GM12875 (cell line): Measurements from ENCODE around the gene LRRN2.
"Not testable (repeated sequence)": the region's sequence is repeated elsewhere in the genome, so short reads cannot be mapped to it uniquely, and the experiment has no call there.

ENCODE experiments used
- H3K4me3 ChIP-seq: one replicate; pipeline ENCODE4 v1.5.1; 2011; ENCODE audit warnings: low read depth, low read length, control low read depth
- TF ChIP-seq, protein P1 (sequence below): IDR thresholded peaks from 2 replicates; pipeline ENCODE4 v1.5.1; 2011; ENCODE audit warnings: low read depth, mild to moderate bottlenecking, control low read depth, inconsistent platforms, low read length, moderate library complexity, borderline replicate concordance; ENCODE audit not compliant: insufficient read depth

Gene LRRN2

DNA sequence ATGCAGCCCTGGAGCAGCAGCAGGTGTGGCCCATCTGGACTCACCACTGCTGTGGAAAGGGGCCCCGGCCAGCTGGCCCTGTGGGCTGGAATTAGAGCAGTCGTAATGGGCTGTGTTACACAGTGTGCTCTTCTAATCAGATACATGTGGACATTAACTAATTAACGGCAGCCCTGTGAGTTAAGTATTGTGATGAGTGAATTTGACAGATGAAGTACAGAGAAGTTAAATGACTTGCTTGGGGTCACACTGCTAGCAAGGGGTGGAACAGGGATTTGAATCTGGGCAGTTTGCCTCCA lies 110.7 kb downstream of the LRRN2 start:
- no peak overlapping the region for H3K4me3 ChIP-seq
- TF ChIP-seq, protein P1, sequence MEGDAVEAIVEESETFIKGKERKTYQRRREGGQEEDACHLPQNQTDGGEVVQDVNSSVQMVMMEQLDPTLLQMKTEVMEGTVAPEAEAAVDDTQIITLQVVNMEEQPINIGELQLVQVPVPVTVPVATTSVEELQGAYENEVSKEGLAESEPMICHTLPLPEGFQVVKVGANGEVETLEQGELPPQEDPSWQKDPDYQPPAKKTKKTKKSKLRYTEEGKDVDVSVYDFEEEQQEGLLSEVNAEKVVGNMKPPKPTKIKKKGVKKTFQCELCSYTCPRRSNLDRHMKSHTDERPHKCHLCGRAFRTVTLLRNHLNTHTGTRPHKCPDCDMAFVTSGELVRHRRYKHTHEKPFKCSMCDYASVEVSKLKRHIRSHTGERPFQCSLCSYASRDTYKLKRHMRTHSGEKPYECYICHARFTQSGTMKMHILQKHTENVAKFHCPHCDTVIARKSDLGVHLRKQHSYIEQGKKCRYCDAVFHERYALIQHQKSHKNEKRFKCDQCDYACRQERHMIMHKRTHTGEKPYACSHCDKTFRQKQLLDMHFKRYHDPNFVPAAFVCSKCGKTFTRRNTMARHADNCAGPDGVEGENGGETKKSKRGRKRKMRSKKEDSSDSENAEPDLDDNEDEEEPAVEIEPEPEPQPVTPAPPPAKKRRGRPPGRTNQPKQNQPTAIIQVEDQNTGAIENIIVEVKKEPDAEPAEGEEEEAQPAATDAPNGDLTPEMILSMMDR = no peak

DNA sequence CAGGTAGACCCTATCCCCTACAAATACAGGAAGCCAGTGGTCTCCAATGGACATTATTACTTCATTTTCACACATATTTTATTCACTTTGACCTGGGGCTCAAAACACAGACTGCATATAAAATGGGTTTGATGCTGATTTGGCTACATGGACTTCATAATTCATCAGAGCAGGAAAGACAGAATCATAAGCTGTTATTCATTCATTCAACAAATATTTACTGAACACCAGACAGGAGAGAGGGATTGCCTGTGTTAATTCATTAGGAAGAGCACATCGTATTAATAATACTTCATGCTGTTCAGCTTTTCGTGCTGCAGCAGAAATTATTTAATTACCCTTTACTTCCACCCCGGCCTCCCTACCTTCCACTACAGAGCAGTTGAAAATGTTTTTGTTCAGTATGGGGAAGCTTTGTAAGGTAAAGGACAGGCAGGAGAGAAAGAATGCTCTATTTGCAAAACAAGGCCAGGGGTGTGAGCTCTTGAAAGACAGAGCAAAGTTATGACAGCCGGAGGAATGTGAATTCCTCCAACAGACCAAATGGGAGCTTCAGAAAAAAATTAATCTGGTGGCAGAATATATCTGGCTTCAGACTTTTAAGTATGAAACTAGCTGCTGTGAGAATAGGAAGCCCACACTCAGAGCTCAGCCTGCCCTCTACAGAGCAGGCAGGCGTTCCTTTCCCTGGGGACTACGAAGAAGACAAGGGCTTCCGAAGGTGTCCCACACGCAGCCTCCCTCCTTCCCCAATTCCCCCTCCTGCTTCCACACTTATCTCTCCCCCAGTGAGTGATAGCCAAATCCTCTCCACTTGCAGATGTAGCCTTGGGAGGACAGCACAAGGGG lies 111.3 kb downstream of the LRRN2 start:
- TF ChIP-seq, protein P1 = no peak
- H3K4me3 ChIP-seq = no peak overlapping the region

DNA sequence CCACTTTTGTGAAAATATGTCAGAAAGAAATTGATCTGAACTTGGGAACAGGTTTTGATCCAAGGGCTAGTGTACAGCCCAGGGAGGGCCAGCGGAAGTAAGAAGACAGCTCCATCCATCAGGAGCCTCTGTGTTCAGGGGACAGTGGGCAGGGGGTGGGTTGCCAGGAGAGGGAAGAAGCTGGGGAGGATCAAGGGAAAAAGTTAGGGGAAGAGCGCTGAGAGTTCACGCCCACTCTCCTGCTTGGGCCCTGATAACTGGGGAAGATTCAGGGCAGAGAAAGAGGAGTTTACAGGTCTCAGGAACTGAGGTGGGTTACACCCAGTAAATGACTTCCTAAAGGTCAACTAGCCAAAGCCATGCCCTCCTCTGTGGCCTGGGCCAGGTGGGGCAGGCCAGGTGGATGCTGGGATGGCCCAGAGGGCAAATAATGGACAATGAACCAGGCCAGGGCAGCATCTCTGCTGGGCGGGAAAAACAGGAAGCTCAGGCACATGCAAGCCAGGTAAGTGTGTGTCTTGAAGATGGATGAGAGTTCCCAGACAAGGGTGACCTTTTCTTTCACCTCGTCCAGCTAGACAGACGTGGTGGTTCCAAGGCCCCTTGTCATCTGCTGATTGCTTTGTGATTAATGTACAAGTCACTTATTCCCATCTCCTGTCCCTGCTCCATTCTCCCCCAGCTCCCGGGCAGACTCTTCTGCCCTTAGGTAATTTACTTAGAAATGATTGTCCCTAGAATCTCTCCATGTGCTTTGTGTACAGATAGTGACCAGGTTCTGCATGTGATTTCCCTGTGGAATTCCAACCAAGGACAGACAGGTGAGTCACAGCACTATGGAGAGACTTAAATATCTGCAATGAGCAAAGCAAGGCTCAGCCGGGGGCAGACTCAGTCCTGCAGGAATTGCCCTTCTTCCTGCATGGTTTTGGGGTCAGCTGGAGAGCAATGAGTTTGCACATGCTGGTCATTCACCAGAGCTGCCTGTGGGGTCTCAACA lies 112.3 kb downstream of the LRRN2 start:
- no peak overlapping the region for H3K4me3 ChIP-seq
- TF ChIP-seq, protein P1 = no peak

DNA sequence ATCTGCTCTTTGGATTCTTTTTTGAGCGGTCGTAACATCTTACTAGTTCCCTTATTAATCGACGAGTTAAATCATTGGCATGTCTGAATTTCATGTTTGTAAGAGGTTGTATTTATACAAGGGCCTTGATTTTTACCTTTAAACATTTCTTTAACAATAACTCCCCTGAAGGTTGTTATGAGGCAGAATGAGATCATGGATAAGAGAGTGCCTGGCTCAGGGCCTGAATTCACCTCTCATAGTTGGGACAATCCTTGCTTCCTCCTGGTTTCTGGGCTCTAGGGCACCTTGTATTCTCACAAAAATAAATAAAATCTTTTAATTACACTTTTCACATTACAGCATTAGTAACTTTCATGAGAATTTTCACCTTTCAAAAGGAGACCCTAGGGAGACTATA lies 113.9 kb downstream of the LRRN2 start:
- TF ChIP-seq, protein P1 = no peak

DNA sequence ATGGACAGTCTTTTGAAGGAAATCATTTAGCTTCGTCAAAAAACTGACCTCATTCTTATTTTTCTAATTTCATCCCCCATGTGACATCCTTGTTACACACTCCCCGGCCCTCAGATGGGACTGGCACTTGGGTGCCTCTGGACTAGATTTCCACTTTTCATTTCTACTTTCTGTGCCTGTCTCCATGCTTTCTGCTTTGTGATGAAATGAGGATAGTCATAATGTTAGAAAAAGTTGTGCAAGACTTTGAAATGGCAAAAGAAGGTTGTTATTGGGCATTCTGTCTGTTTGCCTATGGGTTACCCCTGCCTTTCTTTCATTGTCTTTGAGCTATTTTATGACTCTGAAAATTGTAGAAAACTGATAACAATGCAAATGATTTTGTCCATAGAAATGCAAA lies 114.4 kb downstream of the LRRN2 start:
- TF ChIP-seq, protein P1 = no peak
- H3K4me3 ChIP-seq = no peak overlapping the region

More for the DNA sequence above, 113.9 kb downstream of the LRRN2 start:
- no peak overlapping the region for H3K4me3 ChIP-seq

DNA sequence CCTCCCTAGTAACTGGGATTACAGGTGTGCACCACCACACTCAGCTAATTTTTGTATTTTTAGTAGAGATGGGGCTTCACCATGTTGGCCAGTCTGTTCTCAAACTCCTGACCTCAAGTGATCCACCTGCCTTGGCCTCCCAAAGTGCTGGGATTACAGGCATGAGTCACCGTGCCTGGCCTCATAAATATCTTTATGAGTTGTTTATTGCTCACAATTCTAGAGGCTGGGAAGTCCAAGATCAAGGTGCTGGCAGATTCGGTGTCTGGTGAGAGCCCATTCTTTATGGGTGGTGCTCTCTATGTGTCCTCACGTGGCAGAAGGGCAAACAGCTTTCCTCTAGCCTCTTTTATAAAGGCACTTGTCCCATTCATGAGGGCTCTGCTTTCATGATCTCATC lies 115.5 kb downstream of the LRRN2 start:
- H3K4me3 ChIP-seq = not testable (repeated sequence)

DNA sequence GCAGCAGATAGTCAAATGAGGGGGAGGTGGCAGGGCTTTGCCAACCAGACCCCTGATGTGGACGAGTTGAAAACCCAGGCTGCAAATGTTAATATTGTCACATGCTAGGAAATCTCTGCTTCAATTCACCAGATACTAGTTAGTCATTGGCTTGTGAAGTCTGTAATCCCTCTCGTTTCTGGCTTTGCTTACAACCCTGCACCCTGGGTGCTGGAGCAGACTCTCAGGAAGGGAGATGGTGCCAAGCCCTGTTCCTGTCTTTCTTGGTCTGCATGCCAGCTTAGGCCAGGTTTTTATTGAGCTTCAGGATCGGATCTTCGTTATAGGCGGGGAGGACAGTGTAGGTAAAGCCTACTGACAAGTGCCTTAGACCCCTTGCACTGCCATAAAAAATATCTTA lies 116.1 kb downstream of the LRRN2 start:
- no peak overlapping the region for H3K4me3 ChIP-seq
- TF ChIP-seq, protein P1 = no peak
